A204.1 (cell line): ENCODE results near the gene KRTAP12-1.
"Not testable (repeated sequence)": the region's sequence is repeated elsewhere in the genome, so short reads cannot be mapped to it uniquely, and the experiment has no call there.

ENCODE experiments used
- FAIRE-seq: peaks from 2 replicates; lab custom pipeline; 2012; peaks lifted over from hg19 to GRCh38; lab: Jason Lieb, UNC

Gene KRTAP12-1

GRCh38 chr21:44667612-44668011, 14.4 kb downstream of the KRTAP12-1 start:
- no peak for FAIRE-seq

DNA sequence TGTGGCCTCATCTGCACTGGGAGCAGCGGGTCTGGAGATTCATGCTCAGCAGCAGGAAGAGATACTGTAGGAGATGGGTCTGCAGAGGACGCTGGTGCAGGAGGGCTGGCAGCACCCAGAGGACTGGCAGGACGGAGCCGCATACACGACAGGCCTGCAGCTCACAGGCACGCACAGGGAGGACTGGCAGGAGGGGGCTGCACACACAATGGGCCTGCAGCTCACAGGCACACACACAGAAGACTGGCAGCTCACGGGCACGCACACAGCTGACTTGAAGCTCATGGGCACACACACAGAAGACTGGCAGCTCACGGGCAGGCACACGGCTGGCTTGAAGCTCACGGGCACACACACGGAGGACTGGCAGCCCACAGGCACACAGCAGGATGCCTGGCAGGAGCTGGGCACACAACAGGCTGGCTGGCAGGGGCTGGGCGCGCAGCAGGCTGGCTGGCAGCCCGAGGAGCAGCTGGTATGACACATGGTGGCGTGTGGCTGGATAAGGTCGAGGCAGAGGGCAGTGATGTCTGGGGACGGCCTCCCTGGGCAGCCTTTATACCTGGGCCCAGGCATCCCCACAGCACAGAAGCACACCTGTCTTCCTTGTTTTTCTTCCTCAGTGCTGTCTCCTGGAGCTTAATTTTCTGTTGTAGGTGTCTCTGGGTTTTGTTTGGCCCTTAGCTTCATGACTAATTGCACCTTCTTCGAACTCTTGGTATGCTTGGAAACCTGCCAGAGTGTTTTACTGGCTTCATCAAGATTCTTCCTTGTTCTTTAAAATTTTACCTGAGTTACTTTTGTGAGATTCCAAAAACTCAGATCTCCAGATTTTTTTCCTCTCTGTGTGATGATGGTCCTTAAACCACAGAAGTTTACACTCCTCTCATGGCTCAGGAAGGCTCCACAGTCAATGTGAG, 15.3 kb downstream of the KRTAP12-1 start, which contains the start of gene KRTAP12-2:
TSS of gene KRTAP12-2 (minus strand) at position 527 of the 920 bp plus-strand sequence. CDS start at position 486, 41 bp downstream.
- no peak for FAIRE-seq

DNA sequence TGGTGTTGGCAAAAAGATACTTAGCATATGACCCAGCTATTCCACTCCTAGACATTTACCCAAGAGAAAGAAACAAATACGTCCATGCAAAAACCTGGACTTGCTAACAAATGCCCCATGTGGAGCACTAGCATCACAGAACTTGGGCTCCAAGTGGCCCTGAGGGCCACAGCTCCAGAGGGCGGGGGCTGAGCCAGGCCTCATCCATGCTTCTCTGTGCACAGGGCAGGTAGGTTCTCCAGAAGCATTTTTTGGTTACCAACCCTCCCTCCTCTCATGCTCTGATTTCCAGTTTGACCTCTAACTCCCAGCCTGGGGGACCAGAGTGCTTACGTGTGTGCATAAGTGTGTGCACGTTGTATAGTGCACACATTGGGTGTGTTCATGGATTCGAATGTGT, 17.3 kb downstream of the KRTAP12-1 start:
- no peak for FAIRE-seq

DNA sequence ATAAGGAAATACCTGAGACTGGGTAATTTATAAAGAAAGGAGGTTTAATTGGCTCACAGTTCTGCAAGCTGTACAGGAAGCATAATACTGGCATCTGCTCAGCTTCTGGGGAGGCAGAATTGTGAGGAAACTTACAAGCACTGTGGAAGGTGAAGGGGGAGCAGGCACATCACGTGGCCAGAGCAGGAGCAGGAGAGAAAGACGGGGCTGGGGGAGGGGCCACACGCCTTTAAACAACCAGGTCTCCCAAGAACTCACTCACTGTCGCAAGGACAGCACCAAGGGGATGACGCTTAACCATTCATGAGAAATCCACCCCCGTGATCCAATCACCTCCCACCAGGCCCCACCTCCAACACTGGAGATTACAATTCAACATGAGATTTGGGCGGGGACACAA, 20.4 kb downstream of the KRTAP12-1 start:
- FAIRE-seq = not testable (repeated sequence)

DNA sequence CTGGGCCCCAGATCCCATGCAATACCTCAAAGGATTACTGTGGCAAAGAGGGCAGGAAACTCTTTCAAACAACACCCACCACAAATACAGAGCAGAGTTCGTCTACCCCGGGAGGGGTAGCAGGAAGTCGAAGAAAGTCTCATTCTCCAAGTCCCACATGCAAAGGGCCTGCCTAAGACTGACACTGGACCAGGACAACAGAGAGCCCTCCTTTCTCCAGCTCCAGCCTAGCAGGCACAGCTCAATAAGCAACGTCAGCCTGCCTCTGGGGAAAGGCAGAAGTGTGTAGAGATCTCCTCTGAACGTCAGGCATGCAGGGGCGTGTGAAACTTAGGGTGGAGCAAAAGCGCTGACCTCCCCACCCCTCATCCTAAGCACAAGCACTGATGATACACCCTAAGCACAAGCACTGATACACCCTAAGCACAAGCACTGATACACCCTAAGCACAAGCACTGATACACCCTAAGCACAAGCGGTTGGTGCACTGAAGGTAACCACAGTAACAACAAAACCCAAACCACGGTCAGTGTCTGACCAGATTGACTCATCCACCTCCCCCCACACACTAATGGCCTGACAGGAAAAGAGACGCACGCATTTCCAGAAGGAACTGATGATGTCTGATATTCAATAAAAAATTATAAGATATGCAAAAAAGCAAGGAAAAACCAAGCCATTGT, 22.9 kb downstream of the KRTAP12-1 start:
- FAIRE-seq = no peak

DNA sequence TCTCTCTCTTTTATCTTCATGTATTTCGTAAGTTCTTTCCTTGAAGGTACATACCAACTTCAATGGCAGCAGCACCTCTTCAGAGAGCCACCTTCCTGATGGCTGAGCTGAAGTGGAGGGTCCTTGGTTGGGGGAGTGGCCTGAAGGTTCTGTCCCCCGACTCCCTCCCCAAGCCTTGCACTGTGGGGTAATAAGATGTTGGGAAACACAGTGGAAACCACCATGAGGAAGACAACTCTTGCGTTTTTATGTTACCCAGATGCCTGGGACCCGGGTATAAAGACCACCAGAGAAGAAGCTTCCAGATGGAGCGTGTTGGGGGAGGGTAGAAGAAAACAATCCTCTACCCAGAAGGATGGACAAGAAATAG, 23.4 kb downstream of the KRTAP12-1 start:
- no peak for FAIRE-seq

- FAIRE-seq = no peak
These were observed 24.1 kb downstream of the KRTAP12-1 start, which contains the start of gene KRTAP12-3 for GRCh38 chr21:44657635-44658540. TSS of gene KRTAP12-3 (plus strand) at chr21:44657932. CDS start at chr21:44657980, 48 bp downstream.

GRCh38 chr21:44656868-44657267, 25.1 kb downstream of the KRTAP12-1 start:
- no peak for FAIRE-seq

DNA sequence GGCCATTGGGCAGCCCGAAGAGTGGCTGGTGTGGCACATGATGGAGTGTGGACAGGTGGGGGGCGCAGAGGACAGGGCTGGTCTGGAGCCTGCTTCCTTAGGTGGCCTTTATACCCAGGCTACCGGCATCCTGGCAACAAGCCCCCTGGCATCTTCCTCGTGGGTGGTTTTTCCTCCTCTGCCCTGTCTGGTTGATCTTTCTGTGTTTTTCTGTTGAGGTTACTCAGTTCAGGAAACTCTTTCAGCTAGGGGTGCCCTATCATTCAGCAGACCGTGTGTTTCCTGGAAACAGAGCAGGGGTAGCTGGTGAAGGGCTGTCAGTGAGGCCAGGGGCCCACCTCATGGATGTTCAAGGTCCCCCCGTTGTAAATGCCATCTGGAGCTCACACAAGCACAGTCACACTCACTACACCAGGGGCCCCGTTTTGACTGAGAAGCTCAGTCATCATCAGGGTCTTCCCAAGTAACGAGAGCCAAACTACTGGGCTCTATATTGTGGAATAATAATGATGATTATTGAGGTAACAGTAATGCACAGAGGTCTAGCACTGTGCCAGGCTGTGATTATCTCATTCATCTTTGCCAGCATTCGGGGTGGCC, 27.3 kb downstream of the KRTAP12-1 start, which contains the start of gene KRTAP12-4:
TSS of gene KRTAP12-4 (minus strand) at position 84 of the 600 bp plus-strand sequence. CDS start at position 39, 45 bp downstream.
- FAIRE-seq = no peak

DNA sequence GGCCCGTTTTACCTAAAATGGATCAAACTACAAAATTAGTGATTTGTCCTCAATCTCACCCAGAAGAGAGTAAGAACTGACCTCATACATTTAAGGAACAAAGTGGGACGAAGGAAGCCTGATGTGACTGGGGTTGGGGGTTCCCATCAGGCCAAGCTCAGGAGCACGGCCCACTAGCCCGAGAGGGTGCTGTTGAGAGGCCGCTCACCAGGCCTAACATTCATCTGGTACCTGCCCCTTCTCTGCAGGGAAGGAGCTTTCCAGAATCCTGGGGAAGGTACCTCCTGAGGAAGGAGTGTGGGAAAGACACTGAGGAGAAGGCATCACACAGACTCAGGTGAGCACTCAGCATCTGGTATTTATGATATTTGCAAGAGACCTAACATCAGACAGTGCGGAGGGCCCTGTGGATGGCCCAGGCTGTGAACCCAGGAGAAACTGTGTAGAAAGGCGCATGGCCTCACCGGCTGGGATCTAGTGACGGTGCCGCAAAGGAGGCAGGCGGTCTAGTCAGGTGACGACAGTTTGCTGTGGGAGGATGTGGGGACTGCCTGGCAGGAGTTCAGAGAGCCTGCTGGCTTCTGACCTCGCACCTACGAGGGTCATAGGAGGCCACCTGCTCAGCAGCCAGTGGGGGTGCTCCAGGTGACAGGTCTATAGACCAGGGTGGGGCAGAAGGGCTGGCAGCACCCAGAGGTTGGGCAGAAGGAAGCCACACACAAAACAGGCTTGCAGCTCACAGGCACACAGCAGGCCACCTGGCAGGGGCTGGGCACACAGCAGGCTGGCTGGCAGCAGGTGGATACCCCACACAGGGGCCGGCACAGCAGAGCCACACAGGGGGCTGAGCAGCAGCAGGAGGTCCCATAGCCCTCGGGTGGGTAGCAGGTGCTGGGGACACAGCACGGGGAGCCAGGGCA, 28.0 kb downstream of the KRTAP12-1 start:
- no peak for FAIRE-seq

DNA sequence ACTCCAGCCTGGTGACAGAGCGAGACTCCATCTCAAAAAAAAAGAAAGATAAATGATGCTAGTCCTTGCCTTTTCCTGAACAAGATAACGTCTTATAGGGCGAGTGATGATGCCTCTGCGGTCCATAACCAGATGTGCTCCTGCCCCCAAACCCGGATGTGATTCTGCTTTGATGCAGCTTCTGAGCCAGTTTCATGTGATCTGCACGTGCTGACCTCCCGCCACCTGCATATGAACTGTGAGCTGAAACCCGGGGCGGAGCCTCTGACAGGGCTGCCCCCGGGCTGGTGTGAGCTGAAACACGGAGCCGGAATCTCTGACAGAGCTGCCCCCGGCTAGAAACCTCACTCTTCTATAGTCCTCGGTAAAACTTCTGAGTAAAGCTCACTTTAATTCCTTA, 28.8 kb downstream of the KRTAP12-1 start:
- FAIRE-seq = no peak

DNA sequence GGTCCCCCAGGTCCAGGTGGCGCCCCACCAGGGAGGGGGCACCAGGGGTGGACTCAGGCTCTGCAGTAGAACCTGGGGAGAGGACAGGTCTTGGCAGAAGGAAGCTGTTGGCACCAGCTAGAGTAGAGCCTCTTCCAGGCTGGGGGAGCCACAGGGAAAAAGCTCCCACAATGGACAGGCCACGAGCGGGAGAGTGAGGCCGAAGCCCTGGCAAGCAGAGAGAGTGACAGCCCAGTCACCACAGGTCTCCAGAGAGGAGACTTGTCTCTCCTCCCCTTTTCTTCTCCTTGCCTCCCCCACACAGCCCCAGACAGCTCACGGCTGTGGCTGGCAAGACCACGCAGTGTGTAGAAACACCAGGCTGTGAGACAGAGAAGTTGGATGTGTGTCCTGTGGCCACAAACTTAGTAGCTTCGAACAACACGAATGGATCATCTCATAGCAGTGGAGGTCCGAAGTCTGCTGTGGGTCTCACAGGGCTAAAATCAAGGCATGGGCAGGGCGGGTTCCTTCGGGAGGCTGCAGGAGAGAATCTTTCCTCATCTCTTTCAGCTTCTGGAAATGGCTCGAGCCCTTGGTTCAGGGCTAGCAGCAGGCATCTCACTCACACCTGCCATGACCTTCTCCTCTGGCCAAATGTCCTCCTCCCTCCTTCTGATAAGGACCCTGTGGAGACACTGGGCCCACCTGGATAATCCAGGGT, 30.8 kb downstream of the KRTAP12-1 start:
- FAIRE-seq = no peak

DNA sequence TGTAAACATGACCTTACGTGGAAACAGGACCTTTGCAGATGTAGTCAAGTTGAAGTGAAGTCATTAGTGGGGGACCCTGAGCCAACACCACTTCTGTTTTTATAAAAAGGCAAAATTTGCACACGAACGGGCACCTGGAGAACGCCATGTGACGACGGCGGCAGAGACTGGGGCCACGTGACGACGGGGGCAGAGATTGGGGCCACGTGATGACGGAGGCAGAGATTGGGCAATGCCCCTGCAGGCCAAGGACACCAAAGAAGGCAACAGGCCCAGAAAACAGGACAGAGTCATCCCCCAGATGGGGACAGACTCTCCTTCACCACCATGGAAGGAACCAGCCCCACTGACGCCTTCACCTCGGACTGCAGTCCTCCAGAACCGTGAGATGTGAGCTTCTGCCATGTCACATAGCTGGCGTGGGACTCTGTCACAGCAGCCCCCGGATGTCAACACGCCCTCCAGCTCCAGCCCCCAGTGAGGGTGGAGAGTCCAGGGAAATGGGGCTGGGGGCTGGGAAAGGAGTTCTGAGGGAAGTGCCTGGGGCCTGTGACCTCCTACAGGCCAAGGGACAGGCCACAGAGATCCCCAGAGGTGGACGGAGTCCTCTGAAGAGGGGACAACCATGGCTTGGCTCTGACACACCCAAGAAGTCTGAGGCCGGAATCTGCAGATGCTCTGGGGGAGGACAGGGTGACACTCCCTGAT, 31.5 kb downstream of the KRTAP12-1 start:
- FAIRE-seq = no peak

- no peak for FAIRE-seq
These were observed 32.4 kb downstream of the KRTAP12-1 start for GRCh38 chr21:44649521-44650100.

- no peak for FAIRE-seq
These were observed 33.2 kb downstream of the KRTAP12-1 start for GRCh38 chr21:44648557-44649311.

DNA sequence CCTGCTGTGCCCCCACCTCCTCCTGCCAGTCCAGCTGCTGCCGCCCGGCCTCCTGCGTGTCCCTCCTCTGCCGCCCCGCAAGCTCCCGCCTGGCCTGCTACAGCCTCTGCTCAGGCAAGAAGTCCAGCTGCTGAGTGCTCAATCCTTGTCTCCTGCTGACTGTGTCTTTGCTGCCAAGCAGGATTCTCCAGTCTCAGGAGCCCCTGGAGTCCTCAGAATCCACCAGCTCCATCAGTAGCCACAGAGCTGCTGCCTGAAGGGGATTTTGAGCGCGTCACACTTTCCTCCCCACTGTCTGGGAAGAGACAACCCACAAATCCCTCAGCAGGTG, 34.8 kb downstream of the KRTAP12-1 start:
- no peak for FAIRE-seq

DNA sequence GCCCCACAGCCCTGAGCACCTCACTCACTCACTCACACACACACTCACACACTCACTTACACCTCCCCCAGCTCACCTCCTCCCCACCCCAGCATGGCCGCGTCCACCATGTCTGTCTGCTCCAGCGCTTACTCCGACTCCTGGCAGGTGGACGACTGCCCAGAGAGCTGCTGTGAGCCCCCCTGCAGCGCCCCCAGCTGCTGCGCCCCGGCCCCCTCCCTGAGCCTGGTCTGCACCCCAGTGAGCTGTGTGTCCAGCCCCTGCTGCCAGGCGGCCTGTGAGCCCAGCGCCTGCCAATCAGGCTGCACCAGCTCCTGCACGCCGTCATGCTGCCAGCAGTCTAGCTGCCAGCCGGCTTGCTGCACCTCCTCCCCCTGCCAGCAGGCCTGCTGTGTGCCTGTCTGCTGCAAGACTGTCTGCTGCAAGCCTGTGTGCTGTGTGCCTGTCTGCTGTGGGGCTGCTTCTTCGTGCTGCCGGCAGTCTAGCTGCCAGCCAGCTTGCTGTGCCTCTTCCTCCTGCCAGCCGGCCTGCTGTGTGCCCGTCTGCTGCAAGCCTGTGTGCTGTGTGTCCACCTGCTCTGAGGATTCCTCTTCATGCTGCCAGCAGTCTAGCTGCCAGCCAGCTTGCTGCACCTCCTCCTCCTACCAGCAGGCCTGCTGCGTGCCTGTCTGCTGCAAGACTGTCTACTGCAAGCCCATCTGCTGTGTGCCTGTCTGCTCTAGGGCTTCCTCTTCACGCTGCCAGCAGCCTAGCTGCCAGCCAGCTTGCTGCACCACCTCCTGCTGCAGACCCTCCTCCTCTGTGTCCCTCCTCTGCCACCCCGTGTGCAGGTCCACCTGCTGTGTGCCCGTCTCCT, 35.4 kb downstream of the KRTAP12-1 start, which contains the start of gene KRTAP10-11:
TSS of gene KRTAP10-11 (plus strand) at position 49 of the 856 bp plus-strand sequence. CDS start at position 94, 45 bp downstream.
- FAIRE-seq = not testable (repeated sequence)
